Activated CD4-positive, alpha-beta T cell treated with anti-CD3 and anti-CD28 coated beads for 24 hours (primary cell): ENCODE measurements around the gene APCDD1L.

Source experiments
- DNase-seq, 2 donors: peaks; one replicate each; pipeline ENCODE4 v3.0.0-alpha.2; 2020; ENCODE audit warnings: low read depth in 2 of 2

APCDD1L gene

DNA sequence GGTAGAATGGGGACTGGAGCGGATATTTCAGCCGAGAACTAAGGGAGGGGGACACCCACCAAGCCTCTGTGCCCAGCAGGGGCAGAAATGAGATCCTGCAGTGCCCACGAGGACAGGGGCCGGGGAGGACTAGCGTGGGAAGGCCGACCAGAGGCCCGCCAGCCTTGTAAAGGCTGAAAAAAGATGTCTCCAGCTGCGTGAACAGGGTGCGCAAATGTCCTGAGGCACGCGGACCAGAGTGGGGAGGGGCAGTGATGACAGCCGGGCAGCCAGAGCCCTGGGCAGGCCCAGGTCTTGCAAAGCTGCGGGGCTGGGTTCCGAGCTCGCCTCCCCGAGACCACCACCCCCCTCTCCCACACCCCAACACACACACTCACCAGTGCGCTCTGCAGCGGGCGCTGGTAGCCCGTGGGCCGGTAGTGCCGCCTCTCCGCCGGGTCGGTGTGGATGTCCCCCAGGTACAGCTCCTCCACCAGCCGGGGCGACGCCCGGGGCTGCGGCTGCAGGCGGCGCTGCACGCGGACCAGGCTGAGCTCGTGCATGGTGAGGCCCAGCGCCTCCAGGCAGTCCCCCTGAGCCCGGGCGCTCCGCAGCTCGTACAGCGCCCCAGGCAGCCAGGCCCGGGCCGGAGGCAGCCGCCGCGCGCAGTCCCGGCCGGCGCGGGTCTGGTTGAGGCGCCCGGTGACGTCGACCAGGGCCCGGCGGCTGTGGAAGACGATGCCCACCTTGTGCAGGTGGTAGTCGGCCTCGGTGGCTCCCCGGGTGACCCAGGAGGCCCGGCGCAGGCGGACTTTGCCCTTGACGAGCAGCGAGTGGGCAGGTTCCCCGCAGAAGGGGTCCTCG is 48.2 kb downstream of the APCDD1L start:
- DNase-seq = no peak

DNA sequence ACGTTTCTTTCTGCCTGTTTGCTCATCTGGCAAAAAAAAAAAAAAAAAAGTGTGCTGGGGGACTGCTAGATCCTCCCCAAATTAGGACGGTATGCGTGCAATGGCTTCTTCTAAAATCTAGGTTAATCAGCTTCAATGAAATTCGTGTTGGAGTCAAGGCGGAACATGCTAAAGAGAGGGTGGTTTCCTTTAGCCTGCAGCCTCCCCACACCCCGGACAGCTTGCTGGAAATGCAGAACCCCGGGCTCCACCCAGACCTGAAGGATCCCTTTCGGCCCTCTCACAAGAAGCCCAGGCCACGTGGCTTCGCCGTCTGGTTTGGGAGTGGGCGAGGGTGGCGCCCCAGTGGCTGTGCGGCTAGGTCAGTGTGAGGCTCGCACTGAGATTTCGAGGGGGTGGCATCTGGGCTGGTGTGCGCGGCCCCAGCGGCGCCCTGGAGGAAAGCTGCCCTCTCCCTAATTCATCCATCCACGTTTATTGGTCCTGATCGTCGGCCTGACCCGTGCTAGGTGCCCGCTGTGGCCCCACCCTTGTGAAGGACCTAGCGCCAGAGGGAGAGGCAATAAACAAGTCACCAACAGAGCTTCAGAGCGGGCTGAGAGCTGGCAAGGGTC is 49.0 kb downstream of the APCDD1L start:
- DNase-seq = no peak

GRCh38 chr20:58464838-58465237 is 50.4 kb downstream of the APCDD1L start:
- no peak for DNase-seq

GRCh38 chr20:58463256-58463655 is 51.9 kb downstream of the APCDD1L start:
- DNase-seq = no peak

DNA sequence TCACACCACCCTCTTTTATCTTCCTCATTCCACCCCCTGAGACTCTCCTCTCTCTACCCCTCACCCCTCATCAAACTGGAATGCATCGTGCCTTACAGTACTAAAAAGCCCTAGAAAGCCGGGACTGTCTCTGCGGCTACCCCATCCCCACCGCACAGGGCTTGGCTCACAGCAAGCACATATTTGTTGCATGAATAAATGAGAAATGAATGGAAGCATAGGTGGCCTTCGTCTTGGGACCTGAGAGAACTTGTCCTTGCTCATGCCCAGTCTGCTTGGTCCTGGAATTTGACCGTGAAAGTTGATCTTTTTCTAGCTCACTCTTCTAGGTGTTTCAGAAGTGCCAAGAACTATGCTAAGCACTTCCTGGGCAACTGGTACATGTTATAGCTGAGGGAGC is 53.3 kb downstream of the APCDD1L start:
- no peak for DNase-seq

GRCh38 chr20:58461104-58461503 is 54.1 kb downstream of the APCDD1L start:
- no peak for DNase-seq

GRCh38 chr20:58459058-58459750 is 56.0 kb downstream of the APCDD1L start:
- no peak for DNase-seq

GRCh38 chr20:58458342-58459057 is 56.7 kb downstream of the APCDD1L start:
- no peak for DNase-seq

- DNase-seq = no peak
Measured at GRCh38 chr20:58457083-58457695, 58.0 kb downstream of the APCDD1L start.

GRCh38 chr20:58454460-58454859 is 60.7 kb downstream of the APCDD1L start:
- DNase-seq = no peak

DNA sequence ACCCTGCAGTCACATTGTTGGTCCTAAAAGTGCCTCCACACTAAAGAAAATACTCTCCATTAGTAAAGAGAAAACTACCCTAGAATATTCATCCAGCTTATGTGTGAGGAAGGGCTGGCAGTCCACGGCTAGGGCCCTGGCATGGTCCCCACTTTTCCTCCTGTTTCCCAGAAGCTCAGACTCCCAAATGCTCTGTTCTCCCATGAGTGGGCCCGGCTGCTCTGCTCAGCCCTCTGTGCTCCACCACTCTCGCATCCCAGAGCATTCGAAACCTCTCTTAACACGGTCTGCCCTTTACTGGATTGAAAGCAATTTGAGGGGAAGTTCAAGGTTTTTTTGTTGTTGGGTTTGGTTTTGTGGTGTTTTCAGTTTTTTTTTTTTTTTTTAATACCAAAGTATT is 61.8 kb downstream of the APCDD1L start:
- DNase-seq = no peak

GRCh38 chr20:58452667-58453255 is 62.4 kb downstream of the APCDD1L start:
- DNase-seq = no peak

- DNase-seq = no peak
Measured at GRCh38 chr20:58450254-58450653, 64.9 kb downstream of the APCDD1L start.

DNA sequence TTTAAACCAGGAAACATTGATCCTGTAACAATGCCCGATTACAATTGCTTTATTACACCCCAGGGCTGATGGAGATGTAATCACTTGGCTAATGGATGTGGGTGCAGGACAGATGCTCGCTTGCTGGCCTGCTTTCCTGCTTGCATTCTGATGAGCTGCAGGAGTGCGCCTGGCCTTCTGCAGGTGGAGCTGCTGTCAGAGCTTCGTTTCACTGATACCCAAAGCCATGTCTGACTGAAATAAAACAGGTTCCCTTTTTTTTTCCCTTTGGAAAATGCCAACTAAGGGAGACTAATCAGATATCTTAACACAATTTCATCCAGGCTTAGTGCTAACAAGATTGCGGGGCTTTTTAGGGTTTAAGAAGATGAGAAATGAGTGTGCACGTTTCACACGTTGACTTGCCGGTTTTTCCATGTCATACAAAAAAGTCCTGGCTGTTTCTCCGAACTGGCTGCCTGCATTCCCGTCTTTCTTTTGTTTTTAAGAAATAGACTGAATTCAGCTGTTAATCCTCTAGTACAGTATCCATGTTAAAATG is 65.4 kb downstream of the APCDD1L start:
- no peak for DNase-seq

DNA sequence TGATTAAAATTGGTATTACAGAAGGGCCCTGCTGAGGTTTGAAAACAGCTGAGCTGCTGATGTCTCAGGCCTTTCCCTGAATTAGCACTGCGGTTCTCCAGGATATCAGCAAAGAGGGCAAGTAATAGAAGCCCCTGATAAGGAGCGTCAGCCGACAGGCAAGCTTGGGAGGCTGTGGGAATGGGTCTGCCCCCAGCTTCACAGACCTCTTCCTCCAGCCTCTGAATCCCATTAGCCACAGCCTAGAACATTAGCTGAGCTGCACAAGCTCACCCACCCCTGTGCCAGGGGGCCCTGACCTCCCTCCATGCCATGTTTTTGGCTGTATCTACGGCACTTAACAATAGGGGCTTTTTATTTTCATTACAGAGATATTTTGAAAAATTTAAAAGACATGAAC is 66.2 kb downstream of the APCDD1L start:
- DNase-seq = no peak

GRCh38 chr20:58447511-58448391 is 67.4 kb downstream of the APCDD1L start:
- peak; percentile 25 to 31 for DNase-seq

DNA sequence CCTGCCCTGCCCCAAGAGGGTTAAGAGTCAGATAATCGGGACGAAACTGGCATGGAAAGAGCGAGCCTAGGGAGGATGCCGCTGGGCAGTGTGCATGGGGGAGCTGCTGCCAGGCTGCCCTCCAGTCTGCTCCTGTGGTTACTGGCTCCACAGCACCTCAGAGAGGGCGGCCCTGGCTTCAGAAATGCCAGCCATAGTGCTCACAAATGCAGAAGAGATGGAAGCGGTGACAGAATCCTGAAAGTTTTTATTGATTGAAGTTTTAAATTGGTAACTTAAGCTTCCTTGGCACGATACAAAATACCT is 68.3 kb downstream of the APCDD1L start:
- no peak for DNase-seq

GRCh38 chr20:58446264-58446959 is 68.8 kb downstream of the APCDD1L start:
- no peak for DNase-seq

DNA sequence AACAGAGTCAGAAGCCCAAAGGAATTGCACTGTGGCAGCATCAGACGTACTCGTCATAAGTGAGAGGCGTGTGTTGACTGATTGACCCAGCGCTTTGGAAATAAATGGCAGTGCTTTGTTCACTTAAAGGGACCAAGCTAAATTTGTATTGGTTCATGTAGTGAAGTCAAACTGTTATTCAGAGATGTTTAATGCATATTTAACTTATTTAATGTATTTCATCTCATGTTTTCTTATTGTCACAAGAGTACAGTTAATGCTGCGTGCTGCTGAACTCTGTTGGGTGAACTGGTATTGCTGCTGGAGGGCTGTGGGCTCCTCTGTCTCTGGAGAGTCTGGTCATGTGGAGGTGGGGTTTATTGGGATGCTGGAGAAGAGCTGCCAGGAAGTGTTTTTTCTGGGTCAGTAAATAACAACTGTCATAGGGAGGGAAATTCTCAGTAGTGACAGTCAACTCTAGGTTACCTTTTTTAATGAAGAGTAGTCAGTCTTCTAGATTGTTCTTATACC is 70.4 kb downstream of the APCDD1L start:
- DNase-seq = no peak
